Thoracic aorta (tissue), 2 donors: Measurements from ENCODE around the gene ABCC3. TPM values are rescaled to one million over a fixed set of nuclear protein-coding genes. Genes with fewer than 3 reads are reported as not detected.

Experiments used
- ATAC-seq: fragments of 150-250 bp; one replicate; pipeline ENCODE4 v1.8.0; 2017; ENCODE audit warnings: low read depth; ENCODE audit not compliant: insufficient number of reproducible peaks, low FRiP score
- DNase-seq: peaks from one replicate; pipeline ENCODE4 v3.0.0-alpha.2; 2020; ENCODE audit warnings: low spot score
- H3K27ac ChIP-seq, 2 donors: fragments of 200-600 bp; sonication (generic); 1 replicate in 1 of 2; 2 replicates in 1 of 2; pipeline ENCODE4 v1.5.1; 2016; ENCODE audit warnings: mild to moderate bottlenecking in 2 of 2, moderate library complexity in 2 of 2
- H3K27me3 ChIP-seq: fragments of 200-600 bp; sonication (generic); replicated peaks from 2 replicates; pipeline ENCODE4 v1.6.0; 2016; ENCODE audit warnings: mild to moderate bottlenecking; ENCODE audit not compliant: insufficient read depth
- H3K36me3 ChIP-seq: fragments of 200-600 bp; sonication (generic); one replicate; pipeline ENCODE4 v1.5.1; 2016
- H3K4me1 ChIP-seq, 2 donors: fragments of 200-600 bp; sonication (generic); 1 replicate in 1 of 2; 2 replicates in 1 of 2; pipeline versions ENCODE4 v1.5.1 to v1.6.0; 2016; ENCODE audit warnings: low read depth in 2 of 2, mild to moderate bottlenecking in 1 of 2; ENCODE audit not compliant: control insufficient read depth in 1 of 2
- H3K4me3 ChIP-seq: fragments of 200-600 bp; sonication (generic); 2 replicates; pipeline ENCODE4 v1.5.1; 2016; ENCODE audit warnings: mild to moderate bottlenecking
- H3K9me3 ChIP-seq: fragments of 200-600 bp; sonication (generic); 2 replicates; pipeline ENCODE4 v1.5.1; 2016
- total RNA-seq, 2 donors: library from RNA; depleted of rRNA; stranded (reverse); fragments of >200 nt; gene quantifications; one replicate each; pipeline versions ENCODE4 v1.1.0 to v1.2.3, GENCODE V29; 2016
- TF ChIP-seq, protein P1 (sequence below): fragments of 200-600 bp; sonication (generic); IDR thresholded peaks from one replicate; pipeline ENCODE4 v1.5.1; 2019; ENCODE audit warnings: antibody characterized with exemption

Gene ABCC3
- total RNA-seq, 2 donors from 2014 or later = 72.7 to 143 TPM

DNA sequence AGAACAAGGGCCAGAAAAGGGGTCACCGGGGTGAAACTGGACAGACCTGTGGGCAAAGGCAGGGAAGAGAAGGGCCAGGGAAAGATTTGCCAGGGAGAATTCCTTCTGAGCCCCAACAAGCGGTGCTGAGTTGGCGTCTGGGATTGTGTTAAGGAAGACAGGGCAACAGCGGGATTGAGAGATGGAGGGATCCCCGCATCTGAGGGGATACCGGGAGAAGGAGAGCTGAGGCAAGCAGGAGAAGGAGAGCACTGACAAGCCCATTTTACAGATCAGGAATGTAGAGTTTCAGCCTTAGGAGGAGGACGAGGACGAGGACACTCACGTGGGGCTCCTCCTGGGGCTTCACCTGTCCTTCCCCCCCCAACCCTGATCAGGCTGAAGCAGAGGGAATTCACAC is 998 bp upstream of the ABCC3 start:
- no peaks in the 10 kb centered on the region for H3K27me3 ChIP-seq
- no peaks in the 10 kb centered on the region for H3K9me3 ChIP-seq
- H3K4me3 ChIP-seq = no peak overlapping the region
- no peak overlapping the region for H3K27ac ChIP-seq
- TF ChIP-seq, protein P1, sequence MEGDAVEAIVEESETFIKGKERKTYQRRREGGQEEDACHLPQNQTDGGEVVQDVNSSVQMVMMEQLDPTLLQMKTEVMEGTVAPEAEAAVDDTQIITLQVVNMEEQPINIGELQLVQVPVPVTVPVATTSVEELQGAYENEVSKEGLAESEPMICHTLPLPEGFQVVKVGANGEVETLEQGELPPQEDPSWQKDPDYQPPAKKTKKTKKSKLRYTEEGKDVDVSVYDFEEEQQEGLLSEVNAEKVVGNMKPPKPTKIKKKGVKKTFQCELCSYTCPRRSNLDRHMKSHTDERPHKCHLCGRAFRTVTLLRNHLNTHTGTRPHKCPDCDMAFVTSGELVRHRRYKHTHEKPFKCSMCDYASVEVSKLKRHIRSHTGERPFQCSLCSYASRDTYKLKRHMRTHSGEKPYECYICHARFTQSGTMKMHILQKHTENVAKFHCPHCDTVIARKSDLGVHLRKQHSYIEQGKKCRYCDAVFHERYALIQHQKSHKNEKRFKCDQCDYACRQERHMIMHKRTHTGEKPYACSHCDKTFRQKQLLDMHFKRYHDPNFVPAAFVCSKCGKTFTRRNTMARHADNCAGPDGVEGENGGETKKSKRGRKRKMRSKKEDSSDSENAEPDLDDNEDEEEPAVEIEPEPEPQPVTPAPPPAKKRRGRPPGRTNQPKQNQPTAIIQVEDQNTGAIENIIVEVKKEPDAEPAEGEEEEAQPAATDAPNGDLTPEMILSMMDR = no peak
- H3K4me1 ChIP-seq = peaks cover 22 to 54% of the 10 kb centered on the region in 2 donors
- DNase-seq = no peak
- ATAC-seq = no peak
- H3K36me3 ChIP-seq = no peaks in the 10 kb centered on the region

DNA sequence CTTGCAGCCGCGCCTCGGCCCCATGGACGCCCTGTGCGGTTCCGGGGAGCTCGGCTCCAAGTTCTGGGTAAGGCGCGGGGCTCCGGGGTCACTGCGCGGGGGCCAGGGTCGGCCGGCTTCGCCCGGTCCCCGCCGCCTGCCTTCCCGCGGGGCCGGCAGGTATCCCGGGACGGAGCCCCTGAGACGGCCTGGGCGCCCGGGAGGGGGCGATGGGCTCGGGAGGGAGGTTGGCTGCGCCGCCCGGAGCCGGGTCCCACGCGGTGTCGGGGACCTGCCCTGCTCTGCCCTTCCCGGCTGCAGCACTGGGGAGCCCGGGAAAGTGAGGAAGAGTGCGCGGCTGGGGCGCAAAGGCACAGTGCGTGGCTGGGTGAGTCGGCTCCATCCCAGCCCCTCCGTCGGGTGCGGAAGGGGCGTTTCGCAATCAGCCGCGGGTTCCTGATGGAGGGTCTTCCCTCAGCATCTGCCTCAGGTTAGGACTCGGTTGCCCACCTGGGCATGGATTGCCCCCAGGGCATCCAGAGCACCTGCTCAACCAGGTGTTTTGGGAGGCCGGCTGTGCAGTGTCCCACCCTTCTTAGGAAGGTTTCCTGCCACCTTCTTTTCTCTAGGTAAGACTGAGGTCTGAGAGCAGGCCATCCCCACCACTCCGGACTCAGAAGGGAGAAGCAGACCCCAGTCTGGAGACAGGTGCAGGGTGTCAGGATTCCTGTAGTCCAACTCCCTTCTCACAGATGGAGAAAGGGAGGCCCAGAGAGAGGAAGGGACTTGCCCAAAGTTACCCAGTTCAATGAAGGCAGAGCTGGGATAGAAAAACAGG is 442 bp downstream of the ABCC3 start:
- Histone ChIP-seq H3K36me3 (no peaks in the 10 kb centered on the region), H3K9me3 (no peaks in the 10 kb centered on the region), H3K4me3 (peak overlapping the region; percentile 88), H3K27me3 (no peaks in the 10 kb centered on the region), H3K4me1 (peaks cover 31 to 69% of the 10 kb centered on the region in 2 donors), H3K27ac (peak overlapping the region; percentile 15 to 49)
- DNase-seq (no peak), ATAC-seq (no peak)
- TF ChIP-seq, protein P1 = no peak

DNA sequence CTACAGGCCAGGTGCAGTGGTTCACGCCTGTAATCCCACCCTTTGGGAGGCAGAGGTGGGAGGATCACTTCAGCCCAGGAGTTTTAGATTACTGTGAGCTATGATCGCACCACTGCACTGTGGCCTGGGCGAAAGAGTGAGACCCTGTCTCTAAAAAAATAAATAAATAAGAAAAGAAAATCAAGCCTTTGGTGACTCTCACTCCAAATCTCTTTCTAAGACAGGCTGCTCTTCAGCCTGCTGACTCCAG is 976 bp downstream of the ABCC3 start:
- Histone ChIP-seq H3K27ac (peak overlapping the region in 1 of 2 donors; percentile 49), H3K36me3 (no peaks in the 10 kb centered on the region), H3K4me3 (peak overlapping the region; percentile 88), H3K4me1 (peaks cover 37 to 71% of the 10 kb centered on the region in 2 donors), H3K27me3 (no peaks in the 10 kb centered on the region), H3K9me3 (no peaks in the 10 kb centered on the region)
- DNase-seq (no peak), ATAC-seq (no peak)
- TF ChIP-seq, protein P1 = no peak

DNA sequence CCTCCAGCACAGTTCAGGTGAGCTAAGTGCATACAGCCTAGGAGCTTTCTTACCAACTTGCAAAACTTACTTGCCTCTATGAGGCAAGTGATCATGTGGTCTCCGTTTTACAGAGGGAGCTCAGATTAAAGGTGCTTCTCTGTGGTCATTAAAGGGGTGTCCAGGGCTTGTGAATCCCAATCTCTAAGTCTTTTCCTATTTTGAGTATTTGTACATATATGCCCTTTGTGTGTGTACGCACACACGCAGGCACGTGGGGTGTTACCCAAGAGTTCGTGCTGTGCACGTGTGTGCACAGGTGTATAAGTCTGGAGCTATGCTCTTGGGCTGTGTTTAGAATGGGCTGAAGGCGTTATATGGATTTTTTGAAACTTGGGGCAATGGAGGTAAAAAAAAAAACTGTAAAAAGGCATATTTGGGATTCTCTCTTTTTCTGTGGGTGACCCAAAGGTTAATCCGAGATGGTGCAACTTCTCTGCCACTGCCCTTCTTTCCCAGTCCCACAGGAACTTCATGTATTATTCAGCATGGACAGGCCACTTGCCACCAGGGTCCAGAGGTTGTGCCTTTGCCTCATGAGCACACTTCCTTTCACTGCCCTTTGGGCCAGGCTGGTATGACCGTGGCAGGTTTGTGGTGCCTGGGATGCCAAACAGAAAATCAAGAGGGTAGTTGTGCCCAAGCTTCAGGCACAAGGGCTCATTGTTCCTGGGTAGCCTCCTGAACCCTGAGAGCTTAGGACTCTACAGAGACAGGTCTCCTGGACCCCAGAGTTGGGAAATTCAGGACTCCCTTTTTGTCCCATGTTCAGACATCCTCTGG is 1.5 kb downstream of the ABCC3 start:
- H3K4me3 ChIP-seq = peak overlapping the region; percentile 88
- H3K4me1 ChIP-seq = peaks cover 42 to 71% of the 10 kb centered on the region in 2 donors
- H3K36me3 ChIP-seq = no peaks in the 10 kb centered on the region
- DNase-seq (no peak), ATAC-seq (no peak)
- H3K27me3 ChIP-seq = no peaks in the 10 kb centered on the region
- no peaks in the 10 kb centered on the region for H3K9me3 ChIP-seq
- TF ChIP-seq, protein P1 = no peak
- no peak overlapping the region for H3K27ac ChIP-seq

DNA sequence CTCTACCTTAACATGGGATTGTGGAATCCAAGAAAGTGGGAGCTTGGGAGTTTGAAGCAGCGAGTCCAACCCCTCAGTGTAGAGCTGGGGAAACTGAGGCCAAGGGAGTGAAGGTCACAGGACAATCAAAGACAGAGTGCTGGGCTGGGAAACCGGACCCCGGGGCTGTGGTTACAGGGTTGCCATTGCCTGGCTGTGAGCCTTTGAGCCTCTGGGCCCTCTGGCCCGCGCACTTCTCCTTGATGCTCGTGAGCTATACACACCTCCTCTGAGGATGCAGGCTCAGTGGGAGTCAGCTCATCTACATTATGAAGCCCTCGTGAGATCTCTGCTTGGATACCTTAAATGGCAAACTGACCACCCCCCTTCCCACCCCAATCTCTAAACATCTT is 2.1 kb downstream of the ABCC3 start:
- Histone ChIP-seq H3K4me1 (peaks cover 43 to 71% of the 10 kb centered on the region in 2 donors), H3K9me3 (no peaks in the 10 kb centered on the region), H3K27me3 (no peaks in the 10 kb centered on the region), H3K27ac (no peak overlapping the region), H3K4me3 (no peak overlapping the region), H3K36me3 (no peaks in the 10 kb centered on the region)
- no peak for ATAC-seq
- TF ChIP-seq, protein P1 = no peak
- DNase-seq = no peak
